Astrocyte (in vitro differentiated cells and primary cell): ENCODE data around the gene PIK3C2B. TPM values are rescaled to one million over a fixed set of nuclear protein-coding genes. Genes with fewer than 3 reads are reported as not detected.

Source experiments
- DNase-seq: peaks from one replicate; pipeline ENCODE4 v3.0.0-alpha.2; 2010; ENCODE audit warnings: low read depth
- FAIRE-seq: peaks from 2 replicates; lab custom pipeline; 2011; peaks lifted over from hg19 to GRCh38; lab: Jason Lieb, UNC
- H2AFZ ChIP-seq: 2 replicates; pipeline ENCODE4 v1.6.0; 2012; ENCODE audit warnings: low read depth, low read length, inconsistent platforms
- H3K27ac ChIP-seq: 2 replicates; pipeline ENCODE4 v1.5.1; 2011; ENCODE audit warnings: low read depth, low read length, inconsistent platforms
- H3K27me3 ChIP-seq: 2 replicates; pipeline ENCODE4 v1.6.0; 2011; ENCODE audit warnings: low read length, inconsistent platforms; ENCODE audit not compliant: insufficient read depth
- H3K36me3 ChIP-seq: 2 replicates; pipeline ENCODE4 v1.5.1; 2011; ENCODE audit warnings: low read length, inconsistent platforms; ENCODE audit not compliant: insufficient read depth
- H3K4me1 ChIP-seq: 2 replicates; pipeline ENCODE4 v1.5.1; 2011; ENCODE audit warnings: low read length, inconsistent platforms; ENCODE audit not compliant: insufficient read depth
- H3K4me2 ChIP-seq: 2 replicates; pipeline ENCODE4 v1.6.0; 2012; ENCODE audit warnings: low read length, inconsistent platforms
- H3K4me3 ChIP-seq: 2 replicates; pipeline ENCODE4 v1.5.1; 2011; ENCODE audit warnings: low read depth, mild to moderate bottlenecking, low read length, inconsistent platforms; ENCODE audit not compliant: insufficient read depth
- H3K79me2 ChIP-seq: 2 replicates; pipeline ENCODE4 v1.6.0; 2012; ENCODE audit warnings: mild to moderate bottlenecking, low read length, inconsistent platforms; ENCODE audit not compliant: insufficient read depth
- H3K9ac ChIP-seq: 2 replicates; pipeline ENCODE4 v1.6.0; 2012; ENCODE audit warnings: mild to moderate bottlenecking, low read length, inconsistent platforms
- H3K9me3 ChIP-seq: 2 replicates; pipeline ENCODE4 v1.5.1; 2012; ENCODE audit warnings: low read depth, mild to moderate bottlenecking, low read length, inconsistent platforms; ENCODE audit not compliant: insufficient read depth
- H4K20me1 ChIP-seq: 2 replicates; pipeline ENCODE4 v1.6.0; 2012; ENCODE audit warnings: low read length, inconsistent platforms; ENCODE audit not compliant: insufficient read depth
- H3K27ac Mint-ChIP-seq: one replicate; pipeline ENCODE4 v1.8.0; 2021; ENCODE audit warnings: mild to moderate bottlenecking, mixed read lengths; ENCODE audit not compliant: unreplicated experiment
- H3K27me3 Mint-ChIP-seq: one replicate; pipeline ENCODE4 v1.8.0; 2021; ENCODE audit warnings: low read depth, mixed read lengths; ENCODE audit not compliant: unreplicated experiment
- H3K36me3 Mint-ChIP-seq: one replicate; pipeline ENCODE4 v1.8.0; 2021; ENCODE audit warnings: low read depth, mixed read lengths; ENCODE audit not compliant: unreplicated experiment
- H3K4me1 Mint-ChIP-seq: one replicate; pipeline ENCODE4 v1.8.0; 2021; ENCODE audit warnings: low read depth, mixed read lengths; ENCODE audit not compliant: unreplicated experiment
- H3K4me3 Mint-ChIP-seq: one replicate; pipeline ENCODE4 v1.8.0; 2021; ENCODE audit warnings: mild to moderate bottlenecking, moderate library complexity, mixed read lengths; ENCODE audit not compliant: unreplicated experiment
- H3K9me3 Mint-ChIP-seq: one replicate; pipeline ENCODE4 v1.8.0; 2021; ENCODE audit warnings: mild to moderate bottlenecking, mixed read lengths; ENCODE audit not compliant: unreplicated experiment
- EZH2 ChIP-seq: IDR thresholded peaks from 2 replicates; pipeline ENCODE4 v1.6.1; 2012; ENCODE audit warnings: mild to moderate bottlenecking, low read length, inconsistent platforms; ENCODE audit not compliant: insufficient read depth
- total RNA-seq: library from RNA; stranded (reverse); gene quantifications from 2 replicates; pipeline ENCODE4 v1.2.1, GENCODE V29; 2021
- TF ChIP-seq, protein P1 (sequence below): IDR thresholded peaks from 2 replicates; pipeline ENCODE4 v1.5.1; 2011; ENCODE audit warnings: low read depth, mild to moderate bottlenecking, inconsistent platforms, low read length, moderate library complexity; ENCODE audit not compliant: insufficient read depth

Gene PIK3C2B
- total RNA-seq, 1 donor from 2014 or later, result 19.3 TPM

DNA sequence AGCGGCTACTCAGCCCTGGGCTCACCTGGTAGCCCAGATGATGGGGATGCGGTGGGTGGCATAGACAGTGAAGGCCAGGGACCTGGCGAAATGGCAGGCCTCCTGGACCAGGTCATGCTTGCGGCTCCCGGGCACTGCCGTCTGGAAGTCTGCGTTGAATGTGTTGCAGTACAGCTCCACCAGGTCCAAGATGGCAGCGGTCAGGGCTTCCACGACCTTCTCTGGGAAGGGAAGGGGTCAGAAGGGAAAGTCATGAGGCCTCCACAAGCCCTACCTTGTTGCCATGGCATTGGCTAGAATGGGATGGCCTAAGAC lies 38.8 kb downstream of the PIK3C2B start:
- FAIRE-seq (no peak), DNase-seq (no peak)
- no peaks in the 10 kb centered on the region for H4K20me1 ChIP-seq
- H3K4me2 ChIP-seq, result no peak overlapping the region
- Mint-ChIP-seq H3K27me3 (peaks cover 9% of the 10 kb centered on the region), H3K36me3 (peaks cover 40% of the 10 kb centered on the region), H3K4me3 (no peak overlapping the region), H3K9me3 (peaks cover 4% of the 10 kb centered on the region), H3K27ac (no peak overlapping the region), H3K4me1 (peaks cover 2% of the 10 kb centered on the region)
- H3K9me3 ChIP-seq, result no peaks in the 10 kb centered on the region
- H3K79me2 ChIP-seq, result no peaks in the 10 kb centered on the region
- no peaks in the 10 kb centered on the region for H3K4me1 ChIP-seq
- H2AFZ ChIP-seq, result no peak overlapping the region
- no peak overlapping the region for H3K27ac ChIP-seq
- no peak overlapping the region for H3K4me3 ChIP-seq
- H3K27me3 ChIP-seq, result peaks cover 3% of the 10 kb centered on the region
- H3K36me3 ChIP-seq, result no peaks in the 10 kb centered on the region
- no peak overlapping the region for H3K9ac ChIP-seq
- TF ChIP-seq, protein P1, sequence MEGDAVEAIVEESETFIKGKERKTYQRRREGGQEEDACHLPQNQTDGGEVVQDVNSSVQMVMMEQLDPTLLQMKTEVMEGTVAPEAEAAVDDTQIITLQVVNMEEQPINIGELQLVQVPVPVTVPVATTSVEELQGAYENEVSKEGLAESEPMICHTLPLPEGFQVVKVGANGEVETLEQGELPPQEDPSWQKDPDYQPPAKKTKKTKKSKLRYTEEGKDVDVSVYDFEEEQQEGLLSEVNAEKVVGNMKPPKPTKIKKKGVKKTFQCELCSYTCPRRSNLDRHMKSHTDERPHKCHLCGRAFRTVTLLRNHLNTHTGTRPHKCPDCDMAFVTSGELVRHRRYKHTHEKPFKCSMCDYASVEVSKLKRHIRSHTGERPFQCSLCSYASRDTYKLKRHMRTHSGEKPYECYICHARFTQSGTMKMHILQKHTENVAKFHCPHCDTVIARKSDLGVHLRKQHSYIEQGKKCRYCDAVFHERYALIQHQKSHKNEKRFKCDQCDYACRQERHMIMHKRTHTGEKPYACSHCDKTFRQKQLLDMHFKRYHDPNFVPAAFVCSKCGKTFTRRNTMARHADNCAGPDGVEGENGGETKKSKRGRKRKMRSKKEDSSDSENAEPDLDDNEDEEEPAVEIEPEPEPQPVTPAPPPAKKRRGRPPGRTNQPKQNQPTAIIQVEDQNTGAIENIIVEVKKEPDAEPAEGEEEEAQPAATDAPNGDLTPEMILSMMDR, result no peak
- TF ChIP-seq EZH2, result no peak

DNA sequence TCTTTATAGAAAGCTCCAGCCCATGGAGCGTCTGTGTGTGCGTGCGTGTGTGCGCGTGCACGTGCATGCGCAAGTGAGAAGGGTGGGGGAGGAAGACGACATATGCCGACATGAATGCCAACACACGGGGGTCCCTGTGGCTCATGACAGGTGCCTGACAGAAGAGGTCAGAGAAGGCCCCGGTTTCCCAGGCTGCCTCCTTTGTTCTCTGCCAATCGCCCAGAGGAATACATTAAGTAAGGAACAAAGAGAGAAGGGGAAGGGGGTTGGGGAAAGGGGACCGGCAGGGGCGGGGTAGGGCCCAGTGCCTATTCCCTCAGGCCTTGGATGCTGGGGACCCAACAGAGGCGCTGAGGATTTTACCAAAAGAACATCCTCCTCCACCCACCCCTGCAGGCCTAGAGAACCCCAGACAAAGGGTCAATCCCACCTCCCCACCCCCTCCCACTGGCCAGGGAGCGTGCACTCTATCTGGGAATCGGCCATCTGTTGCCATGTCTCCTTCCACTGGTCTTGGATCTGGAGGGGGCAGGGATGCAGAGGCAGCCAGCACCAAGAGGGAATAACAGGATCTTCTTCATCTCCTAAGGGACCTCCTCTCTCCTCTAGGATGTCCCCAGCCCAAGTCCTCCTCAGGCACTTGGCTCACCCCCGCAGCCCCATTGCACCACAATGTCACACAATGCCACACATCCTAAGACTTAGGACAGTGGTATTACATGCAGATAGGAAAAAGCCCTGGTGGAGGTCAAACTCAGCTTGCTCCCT lies 39.4 kb downstream of the PIK3C2B start:
- peaks cover 2% of the 10 kb centered on the region for H3K4me1 Mint-ChIP-seq
- TF ChIP-seq, protein P1, result no peak
- no peak for TF ChIP-seq EZH2
- H3K9me3 Mint-ChIP-seq, result peaks cover 2% of the 10 kb centered on the region
- Histone ChIP-seq H3K4me1 (no peaks in the 10 kb centered on the region), H3K27ac (no peak overlapping the region), H3K36me3 (no peaks in the 10 kb centered on the region), H3K27me3 (peaks cover 3% of the 10 kb centered on the region), H3K9ac (no peak overlapping the region), H3K9me3 (no peaks in the 10 kb centered on the region), H3K4me2 (no peak overlapping the region), H2AFZ (no peak overlapping the region), H3K79me2 (no peaks in the 10 kb centered on the region), H4K20me1 (no peaks in the 10 kb centered on the region), H3K4me3 (no peak overlapping the region)
- H3K4me3 Mint-ChIP-seq, result no peak overlapping the region
- DNase-seq (no peak), FAIRE-seq (no peak)
- peaks cover 38% of the 10 kb centered on the region for H3K36me3 Mint-ChIP-seq
- H3K27ac Mint-ChIP-seq, result no peak overlapping the region
- H3K27me3 Mint-ChIP-seq, result peaks cover 9% of the 10 kb centered on the region

DNA sequence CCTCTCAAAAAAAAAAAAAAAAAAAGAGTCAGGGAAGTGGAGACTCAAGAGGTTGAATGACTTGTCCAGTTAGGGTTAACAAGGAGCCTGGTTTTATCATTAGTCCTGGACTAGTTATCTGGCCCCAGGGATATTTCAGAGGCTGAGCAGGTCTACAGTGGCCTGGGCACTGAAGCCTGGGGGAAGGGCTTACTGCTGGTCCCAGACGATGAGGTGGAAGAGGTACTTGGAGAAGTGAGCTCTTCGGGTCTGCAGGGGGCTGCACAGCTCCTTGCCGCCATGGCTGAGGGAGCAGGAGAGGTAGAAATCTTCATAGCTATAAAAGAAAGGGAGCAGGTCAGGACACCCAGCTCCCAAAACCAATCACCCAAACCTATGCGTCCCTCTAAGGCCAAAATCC lies 40.1 kb downstream of the PIK3C2B start:
- H3K9me3 ChIP-seq, result no peaks in the 10 kb centered on the region
- H3K4me3 ChIP-seq, result no peak overlapping the region
- Mint-ChIP-seq H3K27ac (no peak overlapping the region), H3K36me3 (peaks cover 35% of the 10 kb centered on the region), H3K9me3 (no peaks in the 10 kb centered on the region), H3K27me3 (peaks cover 9% of the 10 kb centered on the region), H3K4me1 (no peaks in the 10 kb centered on the region), H3K4me3 (no peak overlapping the region)
- DNase-seq (no peak), FAIRE-seq (no peak)
- H3K27me3 ChIP-seq, result peaks cover 3% of the 10 kb centered on the region
- H3K4me1 ChIP-seq, result no peaks in the 10 kb centered on the region
- no peak overlapping the region for H3K4me2 ChIP-seq
- H3K27ac ChIP-seq, result no peak overlapping the region
- no peak overlapping the region for H3K9ac ChIP-seq
- no peaks in the 10 kb centered on the region for H3K36me3 ChIP-seq
- no peak overlapping the region for H2AFZ ChIP-seq
- H3K79me2 ChIP-seq, result no peaks in the 10 kb centered on the region
- no peak for TF ChIP-seq EZH2
- TF ChIP-seq, protein P1, result no peak
- no peaks in the 10 kb centered on the region for H4K20me1 ChIP-seq
